OCI-LY3 (cell line): ENCODE data around the gene DLG1.

Experiments used
- H2AFZ ChIP-seq: fragments of 200-600, 300-600 bp; shearing (Covaris generic); 2 replicates; pipeline ENCODE4 v1.6.0; 2014; ENCODE audit warnings: antibody characterized with exemption, low read depth, low read length
- H3K27ac ChIP-seq: fragments of 200-600, 300-600 bp; sonication (generic); 2 replicates; pipeline ENCODE4 v1.5.1; 2014; ENCODE audit warnings: mild to moderate bottlenecking, low read length, moderate library complexity, mixed read lengths
- H3K27me3 ChIP-seq: fragments of 200-600, 300-600 bp; sonication (generic); 2 replicates; pipeline ENCODE4 v1.6.1; 2014; ENCODE audit warnings: low read depth, low read length, mixed read lengths
- H3K36me3 ChIP-seq: fragments of 200-600, 300-600 bp; sonication (generic); replicated peaks from 2 replicates; pipeline ENCODE3; 2014; ENCODE audit warnings: low read depth, low read length, mixed read lengths
- H3K4me1 ChIP-seq: fragments of 300-600, 200-600 bp; sonication (generic); 2 replicates; pipeline ENCODE4 v1.6.1; 2014; ENCODE audit warnings: low read length, mixed read lengths
- H3K4me2 ChIP-seq: fragments of 200-600, 300-600 bp; sonication (generic); 2 replicates; pipeline ENCODE4 v1.6.1; 2014; ENCODE audit warnings: low read length, mixed read lengths
- H3K4me3 ChIP-seq: fragments of 300-600, 200-600 bp; sonication (generic); 2 replicates; pipeline ENCODE4 v1.5.1; 2014; ENCODE audit warnings: antibody characterized with exemption, mild to moderate bottlenecking, low read length, moderate library complexity
- H3K79me2 ChIP-seq: fragments of 300-600, 200-600 bp; shearing (Covaris generic); 2 replicates; pipeline ENCODE4 v1.6.1; 2014; ENCODE audit warnings: mild to moderate bottlenecking, low read length, mixed read lengths
- H3K9ac ChIP-seq: fragments of 300-600, 200-600 bp; shearing (Covaris generic); 2 replicates; pipeline ENCODE4 v1.6.0; 2014; ENCODE audit warnings: mild to moderate bottlenecking, low read length, moderate library complexity
- H3K9me3 ChIP-seq: fragments of 200-600, 300-600 bp; shearing (Covaris generic); 2 replicates; pipeline ENCODE4 v1.6.1; 2014; ENCODE audit warnings: low read length, mixed read lengths; ENCODE audit not compliant: insufficient read depth
- H4K20me1 ChIP-seq: fragments of 200-600, 300-600 bp; sonication (generic); 2 replicates; pipeline ENCODE4 v1.6.1; 2016; ENCODE audit warnings: low read length, mixed read lengths; ENCODE audit not compliant: insufficient read depth
- EZH2phosphoT487 ChIP-seq: fragments of 200-600 bp; shearing (Covaris generic); IDR thresholded peaks from 2 replicates; pipeline ENCODE4 v1.6.1; 2018; ENCODE audit warnings: antibody characterized with exemption, mixed run types, low read depth
- TF ChIP-seq, protein P1 (sequence below): fragments of 200-600, 300-600 bp; sonication (generic); IDR thresholded peaks from 2 replicates; pipeline ENCODE4 v1.5.1; 2014; ENCODE audit warnings: antibody characterized with exemption, low read length, low read depth

Gene DLG1

DNA sequence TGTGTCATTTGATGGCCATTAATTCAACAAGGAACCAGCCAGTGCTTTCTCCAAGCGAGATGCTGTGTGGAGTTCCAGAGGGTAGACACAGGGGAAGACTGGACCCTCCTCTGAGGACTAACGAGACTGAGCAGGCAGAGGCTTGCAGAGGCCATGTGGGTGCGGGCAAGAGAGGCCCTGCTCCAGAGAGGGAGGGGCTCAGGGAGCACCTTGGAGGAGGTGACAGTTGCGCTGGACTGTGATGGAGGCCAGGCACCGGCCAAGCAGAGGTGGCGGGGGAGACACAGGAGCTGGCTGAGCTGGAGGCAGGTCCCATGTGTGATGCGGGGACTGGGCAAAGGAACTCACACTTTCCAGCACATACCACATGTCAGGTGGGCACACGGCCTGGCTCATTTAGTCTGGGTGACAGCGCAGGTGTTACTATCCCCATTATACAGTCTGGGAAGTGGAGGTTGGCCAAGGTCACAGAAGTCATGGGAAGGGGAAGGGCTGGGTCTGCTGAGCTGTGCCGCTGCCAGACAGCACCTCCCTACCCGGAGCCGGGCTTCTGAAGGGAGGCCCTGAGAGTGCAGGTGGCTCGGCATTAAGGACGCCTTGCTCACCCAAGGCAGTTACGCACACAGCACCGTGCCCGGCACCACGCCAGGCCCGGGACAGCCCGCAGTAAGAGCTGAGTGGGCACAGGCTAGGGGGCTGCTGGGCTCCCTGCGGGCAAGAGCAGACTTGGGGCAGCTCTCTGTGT, 272.5 kb downstream of the DLG1 start:
- H3K4me1 ChIP-seq, result peaks cover 44% of the 10 kb centered on the region
- H3K4me3 ChIP-seq, result no peak overlapping the region
- H3K79me2 ChIP-seq, result peaks cover 18% of the 10 kb centered on the region
- no peak overlapping the region for H3K9ac ChIP-seq
- peaks cover 17% of the 10 kb centered on the region for H3K36me3 ChIP-seq
- peaks cover 4% of the 10 kb centered on the region for H3K27me3 ChIP-seq
- no peaks in the 10 kb centered on the region for H4K20me1 ChIP-seq
- H2AFZ ChIP-seq, result no peak overlapping the region
- H3K4me2 ChIP-seq, result no peak overlapping the region
- TF ChIP-seq, protein P1, sequence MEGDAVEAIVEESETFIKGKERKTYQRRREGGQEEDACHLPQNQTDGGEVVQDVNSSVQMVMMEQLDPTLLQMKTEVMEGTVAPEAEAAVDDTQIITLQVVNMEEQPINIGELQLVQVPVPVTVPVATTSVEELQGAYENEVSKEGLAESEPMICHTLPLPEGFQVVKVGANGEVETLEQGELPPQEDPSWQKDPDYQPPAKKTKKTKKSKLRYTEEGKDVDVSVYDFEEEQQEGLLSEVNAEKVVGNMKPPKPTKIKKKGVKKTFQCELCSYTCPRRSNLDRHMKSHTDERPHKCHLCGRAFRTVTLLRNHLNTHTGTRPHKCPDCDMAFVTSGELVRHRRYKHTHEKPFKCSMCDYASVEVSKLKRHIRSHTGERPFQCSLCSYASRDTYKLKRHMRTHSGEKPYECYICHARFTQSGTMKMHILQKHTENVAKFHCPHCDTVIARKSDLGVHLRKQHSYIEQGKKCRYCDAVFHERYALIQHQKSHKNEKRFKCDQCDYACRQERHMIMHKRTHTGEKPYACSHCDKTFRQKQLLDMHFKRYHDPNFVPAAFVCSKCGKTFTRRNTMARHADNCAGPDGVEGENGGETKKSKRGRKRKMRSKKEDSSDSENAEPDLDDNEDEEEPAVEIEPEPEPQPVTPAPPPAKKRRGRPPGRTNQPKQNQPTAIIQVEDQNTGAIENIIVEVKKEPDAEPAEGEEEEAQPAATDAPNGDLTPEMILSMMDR, result no peak
- no peak for TF ChIP-seq EZH2phosphoT487
- H3K27ac ChIP-seq, result no peak overlapping the region
- H3K9me3 ChIP-seq, result no peaks in the 10 kb centered on the region

DNA sequence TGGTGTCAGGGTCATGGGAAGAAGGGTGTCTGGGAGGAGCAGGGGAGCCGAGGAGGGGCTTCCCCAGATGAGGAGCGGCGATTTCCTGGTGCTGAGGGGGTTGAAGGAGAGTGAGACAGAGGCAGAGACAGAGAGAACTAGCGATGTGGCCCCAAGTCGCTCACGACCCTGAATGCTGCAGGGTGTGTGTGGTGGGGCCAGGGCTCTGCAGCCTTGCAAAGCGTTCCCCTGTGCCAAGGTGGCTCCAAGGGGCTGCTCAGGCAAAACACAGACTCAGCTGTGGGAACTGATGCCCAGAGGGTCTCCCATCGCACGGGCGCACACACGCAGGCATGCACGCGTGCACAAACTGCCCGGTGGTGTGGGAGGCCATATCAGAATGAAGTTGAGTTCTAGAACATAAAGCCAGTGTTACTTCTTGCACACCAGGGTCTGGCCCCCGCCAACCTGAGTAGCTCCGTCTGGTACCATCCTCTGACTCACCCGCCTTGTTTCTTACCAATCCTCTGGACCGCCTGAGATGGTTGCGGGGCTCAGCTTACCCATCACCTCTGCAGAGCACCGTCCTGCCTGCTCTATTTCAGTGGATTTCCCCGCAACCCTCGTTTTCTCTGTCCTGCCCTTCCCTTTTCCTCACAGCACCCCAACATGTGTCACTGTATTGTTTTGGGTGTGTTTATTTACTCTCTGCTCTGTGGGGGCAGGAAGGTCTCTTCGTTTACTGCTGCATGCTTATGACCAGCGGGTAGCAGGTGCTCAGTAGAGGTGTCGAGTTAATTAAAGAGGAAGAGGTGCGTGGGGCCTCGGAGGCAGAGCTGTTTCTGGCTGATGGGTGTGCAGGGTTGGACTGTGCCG, 273.3 kb downstream of the DLG1 start:
- no peak overlapping the region for H3K9ac ChIP-seq
- peaks cover 6% of the 10 kb centered on the region for H3K27me3 ChIP-seq
- peaks cover 18% of the 10 kb centered on the region for H3K79me2 ChIP-seq
- TF ChIP-seq, protein P1, result no peak
- TF ChIP-seq EZH2phosphoT487, result no peak
- H3K36me3 ChIP-seq, result peaks cover 17% of the 10 kb centered on the region
- no peaks in the 10 kb centered on the region for H3K9me3 ChIP-seq
- H3K4me2 ChIP-seq, result no peak overlapping the region; the same call in 1 of the 2 replicates
- no peaks in the 10 kb centered on the region for H4K20me1 ChIP-seq
- no peak overlapping the region for H2AFZ ChIP-seq
- no peak overlapping the region for H3K27ac ChIP-seq
- H3K4me1 ChIP-seq, result peaks cover 44% of the 10 kb centered on the region
- no peak overlapping the region for H3K4me3 ChIP-seq

DNA sequence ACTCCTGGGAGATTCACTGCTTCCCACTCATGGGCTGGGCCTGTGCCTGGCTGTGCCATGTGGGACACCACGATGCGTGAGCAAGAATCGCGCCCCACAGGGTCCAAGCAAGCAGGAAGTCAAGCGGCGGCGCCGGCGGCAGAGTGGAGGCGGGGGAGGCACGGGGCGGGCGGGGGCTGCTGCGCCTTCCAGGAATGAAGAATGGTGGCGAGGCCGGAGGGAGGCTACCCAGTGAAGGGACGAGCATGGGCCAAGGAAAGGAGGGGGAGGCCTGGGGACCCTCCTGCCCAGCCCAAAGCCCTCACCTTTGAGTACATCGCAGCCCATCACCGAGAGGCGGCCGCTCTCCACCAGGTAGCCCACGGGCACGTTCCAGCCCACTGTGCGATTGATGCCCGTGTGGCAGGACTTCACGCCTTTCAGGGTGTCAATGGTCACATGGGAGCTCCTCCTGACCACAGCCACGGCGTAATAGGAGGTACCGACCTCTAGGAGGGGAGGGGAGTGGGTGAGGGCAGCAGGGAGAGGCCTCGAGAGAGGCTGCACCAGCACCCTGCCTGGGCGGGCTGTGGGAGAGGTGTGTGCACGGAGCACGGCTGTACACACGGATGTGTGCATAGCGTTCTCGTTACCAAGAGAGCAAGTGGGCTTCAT, 274.3 kb downstream of the DLG1 start:
- peak overlapping the region; percentile 76 for H3K4me3 ChIP-seq
- no peaks in the 10 kb centered on the region for H3K9me3 ChIP-seq
- no peak overlapping the region for H2AFZ ChIP-seq
- H3K79me2 ChIP-seq, result peaks cover 15% of the 10 kb centered on the region
- H3K27me3 ChIP-seq, result peaks cover 14% of the 10 kb centered on the region
- peak overlapping the region; percentile 69 for H3K9ac ChIP-seq
- peak overlapping the region; percentile 97 for H3K4me2 ChIP-seq
- H3K36me3 ChIP-seq, result peaks cover 17% of the 10 kb centered on the region
- H3K4me1 ChIP-seq, result peaks cover 44% of the 10 kb centered on the region
- TF ChIP-seq, protein P1, result no peak
- no peak for TF ChIP-seq EZH2phosphoT487
- H4K20me1 ChIP-seq, result no peaks in the 10 kb centered on the region
- H3K27ac ChIP-seq, result peak overlapping the region; percentile 73
